ENCODE data around the gene CEBPG. TPM values are rescaled to one million over a fixed set of nuclear protein-coding genes. Genes with fewer than 3 reads are reported as not detected.

Gene CEBPG
- total RNA-seq, 1 experiment from 2014 or later, result 48.6 TPM

DNA sequence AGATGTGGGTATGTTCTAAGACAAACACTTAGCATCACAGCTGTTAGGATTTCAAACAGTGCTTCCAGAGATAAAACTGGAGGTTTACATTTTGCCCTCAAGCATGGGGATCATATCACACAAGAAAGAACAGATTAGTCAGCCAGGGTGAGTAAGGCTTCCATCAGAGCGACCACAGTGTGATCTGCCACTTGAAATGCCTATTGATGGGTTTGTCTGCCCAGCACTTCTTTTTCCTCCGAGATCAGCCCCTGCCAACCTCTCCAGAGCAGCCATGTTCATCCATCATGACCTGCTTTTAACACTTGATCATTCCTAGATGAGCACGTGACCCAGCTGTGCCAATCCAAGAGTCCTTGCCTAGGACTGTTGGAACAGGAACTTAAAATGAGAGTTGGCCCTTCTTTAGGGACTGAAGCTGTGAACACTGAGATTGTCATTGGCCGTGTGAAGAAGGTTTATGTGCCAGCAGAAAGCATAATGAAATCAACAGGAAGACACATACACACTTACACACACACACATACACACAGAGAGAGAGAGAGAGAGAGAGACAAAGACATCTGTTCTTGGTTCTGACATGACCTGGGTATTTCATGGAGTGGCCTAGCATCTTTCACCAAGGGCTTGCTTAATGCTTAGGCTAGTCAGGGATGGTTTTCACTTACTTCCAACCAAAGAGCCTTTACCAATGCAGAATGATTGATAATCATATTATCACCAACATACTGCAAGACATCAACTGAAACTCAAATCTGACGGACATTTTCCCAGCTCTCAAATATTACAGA, 5.2 kb upstream of the CEBPG start:
- no TSS peak for BruUV-seq (replicated peaks)
- Histone ChIP-seq H3K36me3 (ENCODE audit: insufficient read depth, low read length, poor library complexity, severe bottlenecking) (no peaks in the 10 kb centered on the region), H3K4me1 (ENCODE audit: insufficient read depth, low read length, poor library complexity, severe bottlenecking) (no peaks in the 10 kb centered on the region), H3K9me3 (ENCODE audit: low read depth, low read length, poor library complexity, severe bottlenecking) (no peaks in the 10 kb centered on the region), H3K4me3 (ENCODE audit: low read depth, low read length, poor library complexity, severe bottlenecking) (no peak overlapping the region), H3K27ac (ENCODE audit: low read depth, low read length, poor library complexity, severe bottlenecking) (no peak overlapping the region), H3K27me3 (replicated peaks; ENCODE audit: insufficient read depth, low read depth, low read length, poor library complexity) (no peaks in the 10 kb centered on the region)
- ChIA-PET CTCF (no interaction called here), POLR2A (ENCODE audit: low non-redundant PET) (interaction anchor here (0.6 kb wide), 1 partner anchor 787 kb away, joined by 3 read pairs; the partner anchor contains the start of gene PDCD5)
- TF ChIP-seq EZH2 (IDR thresholded peaks at IDR 0.05; ENCODE audit: borderline replicate concordance, low read depth, low read length, poor library complexity, severe bottlenecking), result no peak
- TF ChIP-seq, protein P1, sequence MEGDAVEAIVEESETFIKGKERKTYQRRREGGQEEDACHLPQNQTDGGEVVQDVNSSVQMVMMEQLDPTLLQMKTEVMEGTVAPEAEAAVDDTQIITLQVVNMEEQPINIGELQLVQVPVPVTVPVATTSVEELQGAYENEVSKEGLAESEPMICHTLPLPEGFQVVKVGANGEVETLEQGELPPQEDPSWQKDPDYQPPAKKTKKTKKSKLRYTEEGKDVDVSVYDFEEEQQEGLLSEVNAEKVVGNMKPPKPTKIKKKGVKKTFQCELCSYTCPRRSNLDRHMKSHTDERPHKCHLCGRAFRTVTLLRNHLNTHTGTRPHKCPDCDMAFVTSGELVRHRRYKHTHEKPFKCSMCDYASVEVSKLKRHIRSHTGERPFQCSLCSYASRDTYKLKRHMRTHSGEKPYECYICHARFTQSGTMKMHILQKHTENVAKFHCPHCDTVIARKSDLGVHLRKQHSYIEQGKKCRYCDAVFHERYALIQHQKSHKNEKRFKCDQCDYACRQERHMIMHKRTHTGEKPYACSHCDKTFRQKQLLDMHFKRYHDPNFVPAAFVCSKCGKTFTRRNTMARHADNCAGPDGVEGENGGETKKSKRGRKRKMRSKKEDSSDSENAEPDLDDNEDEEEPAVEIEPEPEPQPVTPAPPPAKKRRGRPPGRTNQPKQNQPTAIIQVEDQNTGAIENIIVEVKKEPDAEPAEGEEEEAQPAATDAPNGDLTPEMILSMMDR (conservative IDR thresholded peaks at IDR 0.05; ENCODE audit: low read depth, low read length), result no peak
- no peak for DNase-seq (ENCODE audit: low spot score)
- intact Hi-C loops (cut with micrococcal nuclease; ENCODE audit: unreplicated experiment), result no loop called here

DNA sequence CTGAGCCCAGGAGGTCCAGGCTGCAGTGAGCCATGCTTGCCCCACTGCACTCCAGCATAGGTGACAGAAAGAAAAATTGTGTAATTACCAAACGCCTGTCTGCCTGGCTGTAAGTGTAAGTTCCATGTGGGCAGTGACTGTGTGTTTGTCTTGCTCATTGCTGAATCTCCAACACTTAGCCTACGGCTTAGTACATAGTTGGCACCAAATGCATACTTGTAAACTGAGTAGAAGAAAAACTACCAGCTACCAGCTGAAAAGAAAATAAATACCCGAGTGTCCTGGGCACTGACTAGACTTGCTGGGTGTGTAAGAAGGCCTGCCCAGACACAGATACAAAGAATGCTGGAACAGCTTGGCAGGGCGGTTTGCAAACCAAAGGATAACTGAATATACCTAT, 2.7 kb upstream of the CEBPG start:
- Histone ChIP-seq H3K9me3 (ENCODE audit: low read depth, low read length, poor library complexity, severe bottlenecking) (no peaks in the 10 kb centered on the region), H3K4me3 (ENCODE audit: low read depth, low read length, poor library complexity, severe bottlenecking) (no peak overlapping the region), H3K4me1 (ENCODE audit: insufficient read depth, low read length, poor library complexity, severe bottlenecking) (no peaks in the 10 kb centered on the region), H3K27me3 (replicated peaks; ENCODE audit: insufficient read depth, low read depth, low read length, poor library complexity) (no peaks in the 10 kb centered on the region), H3K27ac (ENCODE audit: low read depth, low read length, poor library complexity, severe bottlenecking) (no peak overlapping the region), H3K36me3 (ENCODE audit: insufficient read depth, low read length, poor library complexity, severe bottlenecking) (no peaks in the 10 kb centered on the region)
- no TSS peak for BruUV-seq (replicated peaks)
- POLR2A ChIA-PET (ENCODE audit: low non-redundant PET), result interaction anchor here (0.5 kb wide), 1 partner anchor 23 kb away, joined by 3 read pairs; no protein-coding TSS in a partner anchor
- no peak for TF ChIP-seq EZH2 (IDR thresholded peaks at IDR 0.05; ENCODE audit: borderline replicate concordance, low read depth, low read length, poor library complexity, severe bottlenecking)
- TF ChIP-seq, protein P1 (conservative IDR thresholded peaks at IDR 0.05; ENCODE audit: low read depth, low read length), result no peak
- CTCF ChIA-PET, result no interaction called here
- DNase-seq (ENCODE audit: low spot score), result no peak
- intact Hi-C loops (cut with micrococcal nuclease; ENCODE audit: unreplicated experiment), result no loop called here

DNA sequence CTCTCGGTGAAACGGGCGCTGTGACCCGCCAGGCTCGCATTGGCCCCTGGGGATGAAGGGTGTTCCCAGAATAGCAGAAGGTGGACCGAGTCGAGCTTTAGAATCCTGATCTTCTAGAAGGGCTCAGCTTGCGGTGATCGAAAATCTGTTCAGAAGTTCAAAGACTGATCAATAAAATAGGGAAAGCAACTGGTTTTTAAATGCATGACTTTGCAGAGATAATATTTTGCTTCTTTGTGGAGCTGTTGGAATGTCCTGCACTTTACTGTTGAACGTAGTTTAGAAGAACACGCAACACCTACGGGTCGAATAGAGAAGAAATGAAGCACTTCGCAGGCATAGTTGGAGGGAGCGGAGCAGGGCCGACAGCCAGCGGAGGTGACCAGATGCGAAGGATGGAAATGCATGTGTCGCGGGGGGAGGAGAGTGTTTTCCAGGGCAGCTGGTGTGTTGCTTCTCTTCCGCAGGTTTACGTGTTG, 766 bp downstream of the CEBPG start:
- H3K4me1 ChIP-seq (ENCODE audit: insufficient read depth, low read length, poor library complexity, severe bottlenecking), result peaks cover 20% of the 10 kb centered on the region
- H3K27me3 ChIP-seq (replicated peaks; ENCODE audit: insufficient read depth, low read depth, low read length, poor library complexity), result no peaks in the 10 kb centered on the region

More for the DNA sequence above, 766 bp downstream of the CEBPG start:
- Histone ChIP-seq H3K4me3 (ENCODE audit: low read depth, low read length, poor library complexity, severe bottlenecking) (peak overlapping the region; percentile 59), H3K36me3 (ENCODE audit: insufficient read depth, low read length, poor library complexity, severe bottlenecking) (peaks cover 6% of the 10 kb centered on the region), H3K27ac (ENCODE audit: low read depth, low read length, poor library complexity, severe bottlenecking) (peak overlapping the region; percentile 100), H3K9me3 (ENCODE audit: low read depth, low read length, poor library complexity, severe bottlenecking) (no peaks in the 10 kb centered on the region)
- TF ChIP-seq, protein P1 (conservative IDR thresholded peaks at IDR 0.05; ENCODE audit: low read depth, low read length), result no peak
- no peak for TF ChIP-seq EZH2 (IDR thresholded peaks at IDR 0.05; ENCODE audit: borderline replicate concordance, low read depth, low read length, poor library complexity, severe bottlenecking)
- DNase-seq (ENCODE audit: low spot score), result peak; percentile 32
- ChIA-PET CTCF (interaction anchor here (0.6 kb wide), 1 partner anchor 10 kb away, joined by 3 read pairs; no protein-coding TSS in a partner anchor), POLR2A (ENCODE audit: low non-redundant PET) (interaction anchor here (0.6 to 0.9 kb wide), 6 partner anchors 18 to 441 kb away, joined by 3 to 5 read pairs (median 4); no protein-coding TSS in a partner anchor)
- intact Hi-C loops (cut with micrococcal nuclease; ENCODE audit: unreplicated experiment), result no loop called here
- BruUV-seq (replicated peaks), result no TSS peak
